PC-3 (cell line): Measurements from ENCODE around the gene ASTN2. TPM values are rescaled to one million over a fixed set of nuclear protein-coding genes. Genes with fewer than 3 reads are reported as not detected.

Experiments
- ATAC-seq: fragments of 200-7000 bp; cut with Tn5 transposase; 2 replicates; pipeline ENCODE4 v1.9.1; 2020; ENCODE audit warnings: mild to moderate bottlenecking, moderate library complexity
- BruUV-seq: library from RNA; stranded (reverse); fragments of 400-500 nt; replicated peaks from 2 replicates; lab custom pipeline; 2021; lab: Mats Ljungman, UMichigan
- CTCF ChIA-PET: fragments of 300-600 bp; sonication (Branson Sonifier 250); formaldehyde crosslinking; loops from one replicate; lab custom pipeline; 2022; ENCODE audit warnings: antibody characterized with exemption; lab: Charles Lee
- POLR2A ChIA-PET: fragments of 300-600 bp; sonication (Branson Sonifier 250); formaldehyde crosslinking; loops from one replicate; lab custom pipeline; 2022; ENCODE audit warnings: antibody characterized with exemption; ENCODE audit not compliant: unreplicated experiment; lab: Charles Lee
- DNase-seq: peaks from one replicate; pipeline ENCODE4 v3.0.0-alpha.2; 2015
- H2AFZ ChIP-seq: fragments of 300-600 bp; sonication (generic); 2 replicates; pipeline ENCODE4 v1.6.0; 2016; ENCODE audit warnings: antibody characterized with exemption, low read length
- H3F3A ChIP-seq: fragments of 300-600 bp; sonication (generic); one replicate; pipeline ENCODE4 v1.6.0; 2017; ENCODE audit warnings: antibody characterized with exemption, low read length, control low read depth, mild to moderate bottlenecking; ENCODE audit not compliant: unreplicated experiment
- H3K27ac ChIP-seq: fragments of 300-600 bp; sonication (generic); 2 replicates; pipeline ENCODE4 v1.5.1; 2016; ENCODE audit warnings: mild to moderate bottlenecking, low read length
- H3K27me3 ChIP-seq: fragments of 300-600 bp; sonication (generic); 2 replicates; pipeline ENCODE4 v1.6.1; 2016; ENCODE audit warnings: low read length, mixed read lengths
- H3K36me3 ChIP-seq: fragments of 300-600 bp; sonication (generic); 2 replicates; pipeline ENCODE4 v1.6.1; 2016; ENCODE audit warnings: low read depth, mixed run types, low read length, mixed read lengths
- H3K4me1 ChIP-seq: fragments of 300-600 bp; sonication (generic); 2 replicates; pipeline ENCODE4 v1.5.1; 2016; ENCODE audit warnings: low read length; ENCODE audit not compliant: insufficient read depth
- H3K4me2 ChIP-seq: fragments of 300-600 bp; sonication (generic); 2 replicates; pipeline ENCODE4 v1.6.0; 2016; ENCODE audit warnings: low read length
- H3K4me3 ChIP-seq: fragments of 300-600 bp; sonication (generic); 2 replicates; pipeline ENCODE4 v1.5.1; 2016; ENCODE audit warnings: mild to moderate bottlenecking, low read length, mixed read lengths
- H3K79me2 ChIP-seq: fragments of 300-600 bp; sonication (generic); 2 replicates; pipeline ENCODE4 v1.6.1; 2017; ENCODE audit warnings: low read length, mixed read lengths
- H3K9ac ChIP-seq: fragments of 300-600 bp; sonication (generic); 2 replicates; pipeline ENCODE4 v1.6.0; 2016; ENCODE audit warnings: mild to moderate bottlenecking, low read length
- H3K9me2 ChIP-seq: fragments of 300-600 bp; sonication (generic); replicated peaks from 2 replicates; pipeline ENCODE4 v1.6.1; 2016; ENCODE audit warnings: mixed run types, low read length, mixed read lengths
- H3K9me3 ChIP-seq: fragments of 300-600 bp; sonication (generic); 2 replicates; pipeline ENCODE4 v1.6.1; 2016; ENCODE audit warnings: low read length, mixed read lengths
- H4K20me1 ChIP-seq: fragments of 300-600 bp; sonication (generic); 2 replicates; pipeline ENCODE4 v1.6.1; 2016; ENCODE audit warnings: low read length, mixed read lengths
- EZH2 ChIP-seq: fragments of 300-600 bp; sonication (generic); IDR thresholded peaks from one replicate; pipeline ENCODE4 v1.6.1; 2017; ENCODE audit warnings: antibody characterized with exemption, mild to moderate bottlenecking, low read length; ENCODE audit not compliant: unreplicated experiment
- EZH2phosphoT487 ChIP-seq: fragments of 300-600 bp; sonication (generic); IDR thresholded peaks from 2 replicates; pipeline ENCODE4 v1.6.1; 2018; ENCODE audit warnings: mild to moderate bottlenecking, antibody characterized with exemption, low read length, borderline replicate concordance
- intact Hi-C: fragments of 100-400 bp; cut with micrococcal nuclease; formaldehyde crosslinking; loops from 2 replicates; pipeline ENCODE4 v1.9.0; 2023
- total RNA-seq: library from RNA; depleted of rRNA; stranded (reverse); fragments of >200 nt; gene quantifications from 2 replicates; pipeline ENCODE4 v1.2.3, GENCODE V29; 2014
- TF ChIP-seq, protein P1 (sequence below): fragments of 300-600 bp; sonication (generic); conservative IDR thresholded peaks from 2 replicates; pipeline ENCODE4 v1.5.1; 2017; ENCODE audit warnings: antibody characterized with exemption, low read depth, mild to moderate bottlenecking, low read length

ASTN2 gene
- total RNA-seq, 1 experiment from 2014 or later, result 3.5 TPM

DNA sequence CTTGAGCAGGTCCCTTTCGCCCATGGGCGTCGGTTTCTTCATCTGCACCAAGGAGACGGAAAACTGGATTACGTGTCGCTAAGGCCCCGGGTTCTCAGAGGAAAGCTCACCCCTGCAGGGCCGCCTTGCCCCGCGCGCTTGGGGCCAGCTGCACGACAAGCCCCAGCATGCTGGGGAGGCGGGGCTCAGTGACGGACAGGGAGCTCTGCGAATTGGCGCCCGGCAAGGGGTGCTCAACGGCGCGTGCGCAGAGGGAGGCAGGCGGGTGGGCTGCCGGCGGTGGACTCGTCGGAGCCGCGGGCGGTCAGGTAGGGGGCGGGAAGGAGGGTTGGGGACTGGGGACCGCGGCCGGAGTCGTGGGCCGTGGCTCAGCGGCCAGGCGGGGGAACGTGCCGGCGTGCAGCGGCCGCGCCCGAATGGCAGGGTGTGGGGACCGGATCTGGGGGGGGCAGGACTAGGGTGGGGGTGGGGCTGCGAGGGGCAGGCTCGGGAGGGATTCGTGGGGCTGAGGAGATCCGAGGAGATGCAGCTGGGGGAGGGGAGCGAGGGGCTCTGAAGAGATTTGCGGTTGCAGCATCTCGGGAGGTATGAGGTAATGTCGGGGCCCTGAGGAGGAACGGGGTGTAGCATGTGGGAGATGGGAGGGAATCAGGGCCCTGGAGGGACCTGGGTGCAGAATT, 727.6 kb downstream of the ASTN2 start, which contains the start of gene TRIM32:
TSS of gene TRIM32 (plus strand) at position 232 of the 680 bp plus-strand sequence. CDS start 10,438 bp downstream, outside the sequence.
- no peaks in the 10 kb centered on the region for H3K27me3 ChIP-seq
- no peaks in the 10 kb centered on the region for H3K36me3 ChIP-seq
- H3K9me3 ChIP-seq, result no peaks in the 10 kb centered on the region
- H3K4me2 ChIP-seq, result peak within 1 kb of the TSS; percentile 96
- H3K79me2 ChIP-seq, result peaks cover 48% of the 10 kb centered on the region
- H3K9me2 ChIP-seq, result no peaks in the 10 kb centered on the region
- H2AFZ ChIP-seq, result peak within 1 kb of the TSS; percentile 91
- H4K20me1 ChIP-seq, result no peaks in the 10 kb centered on the region
- intact Hi-C loops, result no loop called here
- BruUV-seq, result no TSS peak
- no peak for TF ChIP-seq EZH2phosphoT487
- TF ChIP-seq, protein P1, sequence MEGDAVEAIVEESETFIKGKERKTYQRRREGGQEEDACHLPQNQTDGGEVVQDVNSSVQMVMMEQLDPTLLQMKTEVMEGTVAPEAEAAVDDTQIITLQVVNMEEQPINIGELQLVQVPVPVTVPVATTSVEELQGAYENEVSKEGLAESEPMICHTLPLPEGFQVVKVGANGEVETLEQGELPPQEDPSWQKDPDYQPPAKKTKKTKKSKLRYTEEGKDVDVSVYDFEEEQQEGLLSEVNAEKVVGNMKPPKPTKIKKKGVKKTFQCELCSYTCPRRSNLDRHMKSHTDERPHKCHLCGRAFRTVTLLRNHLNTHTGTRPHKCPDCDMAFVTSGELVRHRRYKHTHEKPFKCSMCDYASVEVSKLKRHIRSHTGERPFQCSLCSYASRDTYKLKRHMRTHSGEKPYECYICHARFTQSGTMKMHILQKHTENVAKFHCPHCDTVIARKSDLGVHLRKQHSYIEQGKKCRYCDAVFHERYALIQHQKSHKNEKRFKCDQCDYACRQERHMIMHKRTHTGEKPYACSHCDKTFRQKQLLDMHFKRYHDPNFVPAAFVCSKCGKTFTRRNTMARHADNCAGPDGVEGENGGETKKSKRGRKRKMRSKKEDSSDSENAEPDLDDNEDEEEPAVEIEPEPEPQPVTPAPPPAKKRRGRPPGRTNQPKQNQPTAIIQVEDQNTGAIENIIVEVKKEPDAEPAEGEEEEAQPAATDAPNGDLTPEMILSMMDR, result no peak
- H3K27ac ChIP-seq, result no peak within 1 kb of the TSS
- CTCF ChIA-PET, result no interaction called here
- peak within 1 kb of the TSS; percentile 89 for H3K4me3 ChIP-seq
- POLR2A ChIA-PET, result no interaction called here
- DNase-seq, result peak; percentile 79
- peaks cover 31% of the 10 kb centered on the region; the same call in 1 of the 2 replicates for H3K4me1 ChIP-seq
- H3K9ac ChIP-seq, result peak within 1 kb of the TSS; percentile 83
- no peaks in the 10 kb centered on the region for H3F3A ChIP-seq
- peak; percentile 96 for ATAC-seq

DNA sequence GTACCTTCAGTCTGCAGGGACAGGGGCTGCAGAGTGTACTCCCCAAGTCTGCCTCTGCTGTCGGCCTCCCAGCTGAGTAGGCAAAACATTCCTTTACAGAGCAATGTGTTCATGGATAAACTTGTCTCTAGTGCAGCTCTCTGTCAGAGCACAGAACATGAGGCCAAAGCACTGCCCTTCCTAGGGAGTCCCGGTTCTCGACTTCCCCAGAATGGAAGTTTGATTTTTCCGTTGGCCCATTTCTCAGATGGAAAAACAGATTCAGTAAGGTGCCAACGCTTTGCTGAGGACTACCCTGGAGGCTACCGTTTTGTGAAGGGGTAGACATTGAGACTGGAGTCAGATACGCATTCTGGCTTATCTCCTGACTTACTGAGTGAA, 728.2 kb downstream of the ASTN2 start:
- CTCF ChIA-PET, result no interaction called here
- H2AFZ ChIP-seq, result peak overlapping the region; percentile 91
- H3K79me2 ChIP-seq, result peaks cover 43% of the 10 kb centered on the region
- H4K20me1 ChIP-seq, result no peaks in the 10 kb centered on the region
- peaks cover 31% of the 10 kb centered on the region; the same call in 1 of the 2 replicates for H3K4me1 ChIP-seq
- TF ChIP-seq, protein P1, result no peak
- TF ChIP-seq EZH2phosphoT487 (no peak), EZH2 (no peak)
- DNase-seq, result peak; percentile 19
- H3K4me3 ChIP-seq, result peak overlapping the region; percentile 89
- peak overlapping the region; percentile 83 for H3K9ac ChIP-seq
- BruUV-seq, result TSS peak; percentile 65
- no peak overlapping the region for H3K27ac ChIP-seq
- no peaks in the 10 kb centered on the region for H3F3A ChIP-seq
- intact Hi-C loops, result no loop called here
- no peaks in the 10 kb centered on the region for H3K9me2 ChIP-seq
- no peaks in the 10 kb centered on the region for H3K27me3 ChIP-seq
- H3K36me3 ChIP-seq, result no peaks in the 10 kb centered on the region
- H3K4me2 ChIP-seq, result peak overlapping the region; percentile 96
- peak; percentile 48 for ATAC-seq
- POLR2A ChIA-PET, result no interaction called here
- no peaks in the 10 kb centered on the region for H3K9me3 ChIP-seq

DNA sequence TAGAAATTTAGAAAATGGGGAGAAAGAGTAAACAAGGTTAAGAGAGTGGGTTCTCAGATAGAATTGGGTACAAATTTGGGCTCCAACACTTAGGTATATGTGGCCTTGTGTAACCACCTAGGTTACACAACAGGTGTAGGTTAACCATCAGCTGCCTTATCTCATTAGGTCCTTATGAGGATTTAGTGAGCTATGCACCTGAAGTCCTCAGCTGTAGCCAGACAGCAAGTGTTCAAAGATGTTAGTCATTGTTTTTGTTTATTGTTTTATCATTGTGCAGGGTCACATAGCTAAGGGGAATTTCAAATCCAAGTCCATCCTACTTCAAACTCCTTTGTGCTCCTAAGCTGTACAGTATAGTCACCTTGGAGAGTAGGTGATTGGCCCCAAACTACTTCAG, 728.7 kb downstream of the ASTN2 start:
- Histone ChIP-seq H3K9me2 (no peaks in the 10 kb centered on the region), H3K9me3 (no peaks in the 10 kb centered on the region), H3K79me2 (peaks cover 37% of the 10 kb centered on the region), H3K4me1 (peaks cover 30% of the 10 kb centered on the region; the same call in 1 of the 2 replicates), H3K27me3 (no peaks in the 10 kb centered on the region), H3K36me3 (no peaks in the 10 kb centered on the region), H2AFZ (peak overlapping the region; percentile 91), H3K4me3 (peak overlapping the region; percentile 89), H3F3A (no peaks in the 10 kb centered on the region), H4K20me1 (no peaks in the 10 kb centered on the region), H3K27ac (no peak overlapping the region), H3K9ac (peak overlapping the region; percentile 83; the same call in 1 of the 2 replicates), H3K4me2 (peak overlapping the region; percentile 96)
- BruUV-seq, result no TSS peak
- ChIA-PET CTCF (no interaction called here), POLR2A (interaction anchor here (0.6 kb wide), 1 partner anchor 975 kb away, joined by 3 read pairs; no protein-coding TSS in a partner anchor)
- DNase-seq (no peak), ATAC-seq (no peak; the same call in 1 of the 2 replicates)
- TF ChIP-seq, protein P1, result no peak
- TF ChIP-seq EZH2phosphoT487 (no peak), EZH2 (no peak)
- intact Hi-C loops, result no loop called here
